Liver (tissue), 9 donors: Measurements from ENCODE around the gene MDGA2. TPM values are rescaled to one million over a fixed set of nuclear protein-coding genes. Genes with fewer than 3 reads are reported as not detected.

Experiments used
- DNase-seq: peaks from one replicate; pipeline ENCODE4 v3.0.0-alpha.2; 2017; ENCODE audit warnings: low spot score
- H3K27ac ChIP-seq, 2 donors: one replicate each; pipeline ENCODE4 v1.7.0; 2013; ENCODE audit warnings: inconsistent platforms in 2 of 2, low read length in 2 of 2, control low read depth in 1 of 2, low read depth in 1 of 2, mild to moderate bottlenecking in 1 of 2
- H3K27me3 ChIP-seq, 4 donors: one replicate each; pipeline versions ENCODE4 v1.6.1 to v1.7.0; 2013; ENCODE audit warnings: low read length in 3 of 4, inconsistent platforms in 1 of 4, mild to moderate bottlenecking in 1 of 4, moderate library complexity in 1 of 4; ENCODE audit not compliant: control insufficient read depth in 4 of 4, insufficient read depth in 4 of 4
- H3K36me3 ChIP-seq, 4 donors: one replicate each; pipeline versions ENCODE4 v1.6.1 to v1.7.0; 2013; ENCODE audit warnings: low read length in 3 of 4, mild to moderate bottlenecking in 3 of 4, low read depth in 1 of 4, moderate library complexity in 1 of 4; ENCODE audit not compliant: control insufficient read depth in 4 of 4, insufficient read depth in 3 of 4
- H3K4me1 ChIP-seq, 4 donors: one replicate each; pipeline versions ENCODE4 v1.6.1 to v1.7.0; 2013; ENCODE audit warnings: low read length in 3 of 4, mild to moderate bottlenecking in 3 of 4, moderate library complexity in 1 of 4; ENCODE audit not compliant: control insufficient read depth in 4 of 4, insufficient read depth in 4 of 4
- H3K4me3 ChIP-seq, 3 donors: one replicate each; pipeline versions ENCODE4 v1.6.1 to v1.7.0; 2013; ENCODE audit warnings: low read length in 3 of 3, control low read depth in 1 of 3, low read depth in 1 of 3, mild to moderate bottlenecking in 1 of 3
- H3K9ac ChIP-seq, 2 donors: one replicate each; pipeline ENCODE4 v1.7.0; 2013; ENCODE audit warnings: low read length in 2 of 2, mild to moderate bottlenecking in 2 of 2, moderate library complexity in 2 of 2, control low read depth in 1 of 2, low read depth in 1 of 2
- H3K9me3 ChIP-seq, 4 donors: one replicate each; pipeline versions ENCODE4 v1.6.1 to v1.7.0; 2013; ENCODE audit warnings: low read length in 3 of 4; ENCODE audit not compliant: control insufficient read depth in 4 of 4
- EGR1 ChIP-seq, 2 donors: IDR thresholded peaks; 2 replicates each; pipeline ENCODE4 v1.6.1; 2016 to 2018; ENCODE audit warnings: antibody characterized with exemption in 2 of 2, low read depth in 2 of 2
- FOXA1 ChIP-seq: IDR thresholded peaks from 2 replicates; pipeline ENCODE4 v1.6.1; 2016; ENCODE audit warnings: antibody characterized with exemption
- FOXA2 ChIP-seq: IDR thresholded peaks from 2 replicates; pipeline ENCODE4 v1.6.1; 2016; ENCODE audit warnings: antibody characterized with exemption
- GABPA ChIP-seq, 2 donors: IDR thresholded peaks in 1 of 2; conservative IDR thresholded peaks in 1 of 2; 2 replicates each; pipeline ENCODE4 v1.6.1; 2016; ENCODE audit warnings: antibody characterized with exemption in 2 of 2, mild to moderate bottlenecking in 1 of 2, moderate library complexity in 1 of 2
- HNF4A ChIP-seq, 2 donors: conservative IDR thresholded peaks; 2 replicates each; pipeline ENCODE4 v1.6.1; 2016; ENCODE audit warnings: antibody characterized with exemption in 2 of 2, mild to moderate bottlenecking in 2 of 2
- JUND ChIP-seq, 2 donors: IDR thresholded peaks; 2 replicates each; pipeline ENCODE4 v1.6.1; 2016; ENCODE audit warnings: antibody characterized with exemption in 2 of 2
- NR2F2 ChIP-seq: IDR thresholded peaks from 2 replicates; pipeline ENCODE4 v1.6.1; 2016; ENCODE audit warnings: antibody characterized with exemption
- RXRA ChIP-seq, 2 donors: IDR thresholded peaks; 2 replicates each; pipeline ENCODE4 v1.6.1; 2017 to 2018; ENCODE audit warnings: antibody characterized with exemption in 2 of 2, mild to moderate bottlenecking in 1 of 2
- SP1 ChIP-seq: IDR thresholded peaks from 2 replicates; pipeline ENCODE4 v1.6.1; 2018; ENCODE audit warnings: antibody characterized with exemption, mild to moderate bottlenecking
- YY1 ChIP-seq: IDR thresholded peaks from 2 replicates; pipeline ENCODE4 v1.6.1; 2016; ENCODE audit warnings: antibody characterized with exemption, mild to moderate bottlenecking
- WGBS: extraction: QIAGEN DNeasy Blood & Tissue Kit; methylation state at CpG from one replicate; pipeline ENCODE4 v1.1.7; 2013; 5-methylcytosine and 5-hydroxymethylcytosine counted together
- polyA plus RNA-seq, 2 donors: library from polyadenylated mRNA; stranded (reverse) in 1 of 2; unstranded in 1 of 2; fragments of 200-250 nt in 1 of 2; fragments of >200 nt in 1 of 2; fragmentation: Nextera tagmentation in 1 of 2; extraction: Ambion mirVana in 1 of 2; gene quantifications; one replicate each; pipeline versions ENCODE4 v1.2.1 to v1.2.3, GENCODE V29; 2013 to 2015
- total RNA-seq, 2 donors: library from RNA; depleted of rRNA; stranded (reverse); fragments of >200 nt; gene quantifications; one replicate each; pipeline ENCODE4 v1.2.3, GENCODE V29; 2014
- TF ChIP-seq, protein P1 (sequence below): IDR thresholded peaks from 2 replicates; pipeline ENCODE4 v1.6.1; 2016; ENCODE audit warnings: antibody characterized with exemption
- TF ChIP-seq, protein P2 (sequence below): fragments of 150-350 bp; IDR thresholded peaks from 2 replicates; pipeline ENCODE4 v1.5.1; 2017; ENCODE audit warnings: improper control_type of control experiment, low read depth, low read length; ENCODE audit not compliant: missing input control
- TF ChIP-seq, protein P3 (sequence below): IDR thresholded peaks from 2 replicates; pipeline ENCODE4 v1.6.1; 2016; ENCODE audit warnings: antibody characterized with exemption, mild to moderate bottlenecking
- TF ChIP-seq, protein P4 (sequence below): IDR thresholded peaks from 2 replicates; pipeline ENCODE4 v1.6.1; 2016; ENCODE audit warnings: antibody characterized with exemption
- donor health status: healthy.
- donor health status: healthy.
- donor health status: healthy.
- donor health status: healthy.
- donor health status: healthy.

Gene MDGA2
- total and polyA plus RNA-seq, 4 donors, result 0.05 to 0.33 (median 0.19) TPM

DNA sequence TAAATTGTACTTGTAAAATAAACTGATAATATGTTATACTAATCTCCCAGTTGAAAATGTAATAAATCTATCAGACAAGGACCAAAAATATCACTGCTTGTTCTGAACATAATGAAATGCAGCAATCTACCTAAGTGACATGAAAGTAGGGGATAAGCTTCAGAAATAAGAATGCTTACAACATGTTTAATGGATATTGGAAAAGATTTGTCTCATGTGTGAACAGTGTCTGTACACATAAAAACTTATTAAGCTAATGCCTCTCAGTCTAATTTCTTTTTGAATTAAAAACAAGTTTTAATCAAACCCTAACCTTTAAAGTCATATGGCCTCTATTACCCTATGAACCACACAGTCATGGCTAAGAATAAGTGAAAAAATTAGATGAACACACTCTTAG is 465.3 kb downstream of the MDGA2 start:
- Histone ChIP-seq H3K4me3 (no peak overlapping the region), H3K36me3 (no peaks in the 10 kb centered on the region), H3K9ac (no peak overlapping the region), H3K9me3 (no peaks in the 10 kb centered on the region), H3K27ac (no peak overlapping the region), H3K27me3 (no peaks in the 10 kb centered on the region), H3K4me1 (peaks cover 0 to 1% (median 0%) of the 10 kb centered on the region in 4 donors)
- no peak for DNase-seq
- TF ChIP-seq, protein P1, sequence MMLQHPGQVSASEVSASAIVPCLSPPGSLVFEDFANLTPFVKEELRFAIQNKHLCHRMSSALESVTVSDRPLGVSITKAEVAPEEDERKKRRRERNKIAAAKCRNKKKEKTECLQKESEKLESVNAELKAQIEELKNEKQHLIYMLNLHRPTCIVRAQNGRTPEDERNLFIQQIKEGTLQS, result no peak
- TF ChIP-seq HNF4A (conservative IDR thresholded peaks at IDR 0.05) (no peak), FOXA1 (no peak), JUND (IDR thresholded peaks at IDR 0.05) (no peak), GABPA (IDR thresholded peaks at IDR 0.05 in 1 of 2, conservative IDR thresholded peaks at IDR 0.05 in 1 of 2) (no peak), NR2F2 (no peak), EGR1 (IDR thresholded peaks at IDR 0.05; ENCODE audit: low read depth in 2 of 2) (no peak), SP1 (no peak)
- TF ChIP-seq, protein P2, sequence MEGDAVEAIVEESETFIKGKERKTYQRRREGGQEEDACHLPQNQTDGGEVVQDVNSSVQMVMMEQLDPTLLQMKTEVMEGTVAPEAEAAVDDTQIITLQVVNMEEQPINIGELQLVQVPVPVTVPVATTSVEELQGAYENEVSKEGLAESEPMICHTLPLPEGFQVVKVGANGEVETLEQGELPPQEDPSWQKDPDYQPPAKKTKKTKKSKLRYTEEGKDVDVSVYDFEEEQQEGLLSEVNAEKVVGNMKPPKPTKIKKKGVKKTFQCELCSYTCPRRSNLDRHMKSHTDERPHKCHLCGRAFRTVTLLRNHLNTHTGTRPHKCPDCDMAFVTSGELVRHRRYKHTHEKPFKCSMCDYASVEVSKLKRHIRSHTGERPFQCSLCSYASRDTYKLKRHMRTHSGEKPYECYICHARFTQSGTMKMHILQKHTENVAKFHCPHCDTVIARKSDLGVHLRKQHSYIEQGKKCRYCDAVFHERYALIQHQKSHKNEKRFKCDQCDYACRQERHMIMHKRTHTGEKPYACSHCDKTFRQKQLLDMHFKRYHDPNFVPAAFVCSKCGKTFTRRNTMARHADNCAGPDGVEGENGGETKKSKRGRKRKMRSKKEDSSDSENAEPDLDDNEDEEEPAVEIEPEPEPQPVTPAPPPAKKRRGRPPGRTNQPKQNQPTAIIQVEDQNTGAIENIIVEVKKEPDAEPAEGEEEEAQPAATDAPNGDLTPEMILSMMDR, result no peak

DNA sequence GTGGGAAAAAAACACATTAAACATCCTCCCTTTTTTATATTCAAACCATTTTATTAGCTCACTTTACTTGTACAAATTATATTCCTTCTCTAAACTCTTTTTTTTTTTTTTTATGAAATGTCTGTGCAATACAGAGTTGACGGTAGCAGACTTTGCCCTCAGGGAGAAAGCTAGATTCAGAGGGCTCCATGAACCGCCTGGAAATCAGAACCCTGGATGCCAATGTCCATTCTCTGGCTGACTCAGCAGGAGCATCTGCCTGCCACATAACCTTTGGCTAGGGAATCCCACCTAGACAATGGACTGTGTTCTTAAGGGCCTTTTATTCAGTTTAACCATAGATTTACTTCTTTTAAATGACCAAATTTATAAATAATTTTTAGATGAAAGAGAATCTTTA is 467.0 kb downstream of the MDGA2 start:
- 30% methylated on average over 2 of the region's 2 CpGs for WGBS
- H3K9ac ChIP-seq, result no peak overlapping the region
- DNase-seq, result no peak
- H3K27ac ChIP-seq, result no peak overlapping the region
- no peak for TF ChIP-seq NR2F2
- no peak for TF ChIP-seq FOXA1
- peak; percentile 44 for TF ChIP-seq YY1
- TF ChIP-seq, protein P3, sequence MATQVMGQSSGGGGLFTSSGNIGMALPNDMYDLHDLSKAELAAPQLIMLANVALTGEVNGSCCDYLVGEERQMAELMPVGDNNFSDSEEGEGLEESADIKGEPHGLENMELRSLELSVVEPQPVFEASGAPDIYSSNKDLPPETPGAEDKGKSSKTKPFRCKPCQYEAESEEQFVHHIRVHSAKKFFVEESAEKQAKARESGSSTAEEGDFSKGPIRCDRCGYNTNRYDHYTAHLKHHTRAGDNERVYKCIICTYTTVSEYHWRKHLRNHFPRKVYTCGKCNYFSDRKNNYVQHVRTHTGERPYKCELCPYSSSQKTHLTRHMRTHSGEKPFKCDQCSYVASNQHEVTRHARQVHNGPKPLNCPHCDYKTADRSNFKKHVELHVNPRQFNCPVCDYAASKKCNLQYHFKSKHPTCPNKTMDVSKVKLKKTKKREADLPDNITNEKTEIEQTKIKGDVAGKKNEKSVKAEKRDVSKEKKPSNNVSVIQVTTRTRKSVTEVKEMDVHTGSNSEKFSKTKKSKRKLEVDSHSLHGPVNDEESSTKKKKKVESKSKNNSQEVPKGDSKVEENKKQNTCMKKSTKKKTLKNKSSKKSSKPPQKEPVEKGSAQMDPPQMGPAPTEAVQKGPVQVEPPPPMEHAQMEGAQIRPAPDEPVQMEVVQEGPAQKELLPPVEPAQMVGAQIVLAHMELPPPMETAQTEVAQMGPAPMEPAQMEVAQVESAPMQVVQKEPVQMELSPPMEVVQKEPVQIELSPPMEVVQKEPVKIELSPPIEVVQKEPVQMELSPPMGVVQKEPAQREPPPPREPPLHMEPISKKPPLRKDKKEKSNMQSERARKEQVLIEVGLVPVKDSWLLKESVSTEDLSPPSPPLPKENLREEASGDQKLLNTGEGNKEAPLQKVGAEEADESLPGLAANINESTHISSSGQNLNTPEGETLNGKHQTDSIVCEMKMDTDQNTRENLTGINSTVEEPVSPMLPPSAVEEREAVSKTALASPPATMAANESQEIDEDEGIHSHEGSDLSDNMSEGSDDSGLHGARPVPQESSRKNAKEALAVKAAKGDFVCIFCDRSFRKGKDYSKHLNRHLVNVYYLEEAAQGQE, result peak; percentile 21
- peak in 1 of 2 donors; percentile 38 for TF ChIP-seq RXRA (IDR thresholded peaks at IDR 0.05)
- TF ChIP-seq JUND (IDR thresholded peaks at IDR 0.05), result no peak
- TF ChIP-seq, protein P4, sequence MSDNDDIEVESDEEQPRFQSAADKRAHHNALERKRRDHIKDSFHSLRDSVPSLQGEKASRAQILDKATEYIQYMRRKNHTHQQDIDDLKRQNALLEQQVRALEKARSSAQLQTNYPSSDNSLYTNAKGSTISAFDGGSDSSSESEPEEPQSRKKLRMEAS, result no peak
- TF ChIP-seq SP1, result no peak
- TF ChIP-seq HNF4A (conservative IDR thresholded peaks at IDR 0.05), result peak; percentile 59 to 90
- TF ChIP-seq, protein P2, result no peak
- no peak for TF ChIP-seq FOXA2
- TF ChIP-seq, protein P1, result no peak
- no peaks in the 10 kb centered on the region for H3K9me3 ChIP-seq
- no peak overlapping the region for H3K4me3 ChIP-seq
- H3K27me3 ChIP-seq, result no peaks in the 10 kb centered on the region
- no peaks in the 10 kb centered on the region for H3K36me3 ChIP-seq
- peaks cover 0 to 1% (median 0%) of the 10 kb centered on the region in 4 donors for H3K4me1 ChIP-seq
